ENCODE data around the gene MSH3.

MSH3 gene

GRCh38 chr5:80919678-80920196, 265.3 kb downstream of the MSH3 start:
- DNase-seq = no peak

GRCh38 chr5:80920333-80920732, 265.9 kb downstream of the MSH3 start:
- no peak for DNase-seq

GRCh38 chr5:80921026-80921425, 266.6 kb downstream of the MSH3 start:
- DNase-seq = no peak

- no peak for DNase-seq
These were observed 271.5 kb downstream of the MSH3 start for GRCh38 chr5:80925931-80926330.
